GM12801 (cell line): Measurements from ENCODE around the gene TAP1.

Experiments
- CTCF ChIP-seq: IDR thresholded peaks from one replicate; pipeline ENCODE4 v1.5.1; 2011; ENCODE audit warnings: control low read depth; ENCODE audit not compliant: insufficient read length; ENCODE audit errors: extremely low read depth

The TAP1 gene

GRCh38 chr6:32825966-32826365 is 27.5 kb downstream of the TAP1 start:
- no peak for TF ChIP-seq CTCF

DNA sequence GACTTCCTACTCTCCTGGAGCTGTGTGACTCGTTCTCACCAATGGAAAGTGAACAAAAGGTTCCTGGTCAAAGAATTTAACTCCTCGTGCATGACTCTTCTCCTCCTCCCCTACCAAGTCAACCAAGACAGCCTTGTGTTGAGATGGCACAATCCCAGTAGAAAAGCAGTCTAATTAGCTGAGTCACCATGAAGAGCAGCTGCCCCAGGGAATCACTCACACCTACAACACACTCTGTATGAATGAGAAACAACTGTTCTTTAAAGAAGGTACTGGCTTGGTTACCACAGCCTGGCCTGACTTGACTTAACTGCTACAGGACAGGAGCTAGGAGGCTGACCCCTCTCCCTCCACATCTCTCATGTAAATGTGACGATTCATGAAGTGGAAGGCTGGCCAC is 33.8 kb downstream of the TAP1 start:
- TF ChIP-seq CTCF, result no peak

DNA sequence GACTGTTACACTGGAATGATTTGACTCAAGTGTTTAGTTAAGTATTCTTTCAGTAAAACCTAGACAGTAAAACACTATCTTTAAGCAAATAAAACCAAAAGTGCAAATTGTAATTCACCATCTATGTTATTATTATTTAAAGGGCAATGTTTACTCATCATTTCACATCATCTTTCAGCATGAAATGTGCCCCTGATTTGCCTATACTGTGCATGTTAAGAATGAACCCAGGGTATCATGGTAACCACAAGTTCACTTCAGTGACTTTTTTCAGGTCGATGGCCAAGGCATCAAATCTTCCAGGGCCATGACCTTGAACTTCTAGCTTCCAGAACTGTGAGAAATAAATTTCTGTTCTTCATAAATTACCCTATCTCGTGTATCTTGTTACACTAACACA is 34.6 kb downstream of the TAP1 start:
- TF ChIP-seq CTCF, result no peak

DNA sequence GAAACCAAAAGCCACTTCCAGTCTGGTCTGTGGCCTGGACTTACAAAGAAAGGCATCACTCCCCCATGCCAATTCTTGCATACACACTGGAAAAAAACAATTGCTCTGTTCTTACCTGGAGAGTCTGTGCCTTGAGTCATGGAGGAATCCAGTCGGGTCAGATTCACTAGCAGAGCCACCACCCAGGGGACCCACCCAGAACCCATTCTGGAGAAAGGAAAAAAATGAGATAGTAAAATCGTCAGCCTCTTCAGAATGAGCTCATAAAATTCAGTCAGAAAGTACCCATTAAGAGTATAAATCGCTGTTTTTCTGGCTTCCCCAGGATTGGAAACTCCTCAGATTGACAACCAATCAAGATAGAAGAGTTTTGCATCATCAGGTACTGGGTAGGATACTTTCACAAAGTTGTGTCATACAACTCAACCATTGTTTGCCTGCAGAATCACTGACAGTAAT is 36.7 kb downstream of the TAP1 start, which contains the start of gene HLA-DOB:
Gene HLA-DOB, minus strand, starts transcription at position 257 of the 459 bp plus-strand sequence. Its CDS starts 51 bp downstream, at position 206.
- TF ChIP-seq CTCF, result no peak

GRCh38 chr6:32815996-32816395 is 37.5 kb downstream of the TAP1 start:
- TF ChIP-seq CTCF, result no peak

DNA sequence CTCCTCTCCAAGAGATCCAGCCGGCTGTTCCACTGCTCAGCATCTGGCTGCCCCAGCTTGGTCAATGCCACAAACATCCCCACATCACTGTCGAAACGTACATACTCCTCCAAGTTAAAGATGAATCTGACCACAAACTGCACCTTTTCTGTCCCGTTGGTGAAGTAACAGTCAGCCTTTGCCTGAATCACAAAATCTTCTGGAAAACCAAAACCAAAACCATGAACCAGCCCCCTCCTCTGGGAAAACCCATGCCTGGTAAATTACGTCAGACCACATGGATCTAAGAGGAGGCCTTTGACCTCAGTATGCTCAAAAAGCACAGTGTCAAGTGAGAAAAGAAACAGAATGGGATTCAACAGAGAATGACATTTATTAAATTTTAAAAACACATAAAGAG is 38.4 kb downstream of the TAP1 start:
- TF ChIP-seq CTCF, result no peak

DNA sequence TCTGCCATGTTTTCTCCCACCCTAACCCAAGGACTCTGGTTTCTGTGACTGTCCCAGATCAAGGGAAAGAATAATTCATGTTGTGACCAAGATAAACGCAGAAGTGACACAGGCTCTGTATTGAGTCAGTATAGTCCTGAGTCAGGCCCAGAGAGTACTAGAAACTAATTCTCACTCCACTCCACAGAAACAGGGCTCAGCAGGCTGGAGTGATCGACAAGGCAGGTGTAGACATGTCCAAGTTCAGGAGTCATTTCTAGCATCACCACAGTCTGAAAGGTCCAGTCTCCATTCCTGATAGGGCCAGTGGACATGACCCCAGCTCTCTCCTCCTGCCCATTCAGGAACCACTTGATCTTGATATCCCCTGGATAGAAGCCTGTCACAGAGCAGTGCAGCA is 39.4 kb downstream of the TAP1 start:
- no peak for TF ChIP-seq CTCF

DNA sequence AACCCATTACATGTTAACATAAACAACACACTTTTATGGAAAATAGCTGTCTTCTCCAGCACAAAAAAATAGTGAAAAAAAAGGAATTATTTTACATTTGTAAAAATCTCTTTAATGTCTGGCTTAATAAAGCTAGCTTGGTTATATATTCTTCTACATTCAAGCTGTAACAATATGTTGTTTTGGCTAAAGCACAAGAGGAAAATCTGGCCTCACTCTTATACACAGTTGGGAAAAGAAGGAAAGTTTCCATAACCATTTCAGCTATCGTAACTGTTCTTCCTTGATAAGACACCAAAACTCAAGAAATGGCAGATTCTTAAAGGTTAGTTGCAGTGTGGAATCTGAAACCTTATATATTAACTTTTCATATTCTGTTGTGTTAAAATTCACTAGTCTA is 44.3 kb downstream of the TAP1 start:
- TF ChIP-seq CTCF, result no peak
